Esophagus (tissue), 2 donors: ENCODE data around the gene ACER3. TPM values are rescaled to one million over a fixed set of nuclear protein-coding genes. Genes with fewer than 3 reads are reported as not detected.

ENCODE experiments used
- H3K27ac ChIP-seq, 2 donors: one replicate each; pipeline ENCODE4 v1.5.1; 2013; ENCODE audit warnings: low read depth in 2 of 2, mild to moderate bottlenecking in 2 of 2, inconsistent platforms in 1 of 2, low read length in 1 of 2, moderate library complexity in 1 of 2
- H3K27me3 ChIP-seq, 2 donors: one replicate each; pipeline ENCODE4 v1.6.1; 2013; ENCODE audit warnings: low read length in 2 of 2, control low read depth in 1 of 2, mild to moderate bottlenecking in 1 of 2; ENCODE audit not compliant: insufficient read depth in 2 of 2, control insufficient read depth in 1 of 2
- H3K36me3 ChIP-seq, 2 donors: one replicate each; pipeline ENCODE4 v1.6.1; 2013; ENCODE audit warnings: low read length in 1 of 2; ENCODE audit not compliant: control insufficient read depth in 2 of 2, insufficient read depth in 2 of 2
- H3K4me1 ChIP-seq, 2 donors: one replicate each; pipeline ENCODE4 v1.6.1; 2013; ENCODE audit warnings: low read length in 1 of 2; ENCODE audit not compliant: control insufficient read depth in 2 of 2, insufficient read depth in 2 of 2
- H3K4me3 ChIP-seq, 2 donors: one replicate each; pipeline ENCODE4 v1.5.1; 2013; ENCODE audit warnings: low read length in 2 of 2, mild to moderate bottlenecking in 2 of 2, low read depth in 1 of 2, moderate library complexity in 1 of 2
- H3K9me3 ChIP-seq, 2 donors: one replicate each; pipeline ENCODE4 v1.6.1; 2013; ENCODE audit warnings: mild to moderate bottlenecking in 2 of 2, low read depth in 1 of 2, low read length in 1 of 2, moderate library complexity in 1 of 2; ENCODE audit not compliant: control insufficient read depth in 2 of 2, insufficient read depth in 1 of 2
- WGBS, 2 donors: extraction: QIAGEN DNeasy Blood & Tissue Kit; methylation state at CpG; one replicate each; pipeline ENCODE4 v1.1.7; 2013; 5-methylcytosine and 5-hydroxymethylcytosine counted together
- polyA plus RNA-seq, 2 donors: library from polyadenylated mRNA; stranded (reverse); fragments of 200-250 nt; gene quantifications; one replicate each; pipeline ENCODE4 v1.2.3, GENCODE V29; 2013
- donor health status: healthy with polysubstance abuse.
- donor health status: Bipolar disorder and iron deficiency.

The ACER3 gene
- polyA plus RNA-seq, 2 donors, result 7.2 to 8.2 TPM

- Histone ChIP-seq H3K27me3 (no peaks in the 10 kb centered on the region), H3K4me3 (no peak overlapping the region), H3K27ac (no peak overlapping the region), H3K4me1 (peaks cover 0 to 6% of the 10 kb centered on the region in 2 donors), H3K36me3 (no peaks in the 10 kb centered on the region), H3K9me3 (no peaks in the 10 kb centered on the region)
- 42 to 50% methylated on average over 5 of the region's 5 CpGs for WGBS, 2 donors
Observed at GRCh38 chr11:76835928-76836612, 24.6 kb upstream of the ACER3 start.

DNA sequence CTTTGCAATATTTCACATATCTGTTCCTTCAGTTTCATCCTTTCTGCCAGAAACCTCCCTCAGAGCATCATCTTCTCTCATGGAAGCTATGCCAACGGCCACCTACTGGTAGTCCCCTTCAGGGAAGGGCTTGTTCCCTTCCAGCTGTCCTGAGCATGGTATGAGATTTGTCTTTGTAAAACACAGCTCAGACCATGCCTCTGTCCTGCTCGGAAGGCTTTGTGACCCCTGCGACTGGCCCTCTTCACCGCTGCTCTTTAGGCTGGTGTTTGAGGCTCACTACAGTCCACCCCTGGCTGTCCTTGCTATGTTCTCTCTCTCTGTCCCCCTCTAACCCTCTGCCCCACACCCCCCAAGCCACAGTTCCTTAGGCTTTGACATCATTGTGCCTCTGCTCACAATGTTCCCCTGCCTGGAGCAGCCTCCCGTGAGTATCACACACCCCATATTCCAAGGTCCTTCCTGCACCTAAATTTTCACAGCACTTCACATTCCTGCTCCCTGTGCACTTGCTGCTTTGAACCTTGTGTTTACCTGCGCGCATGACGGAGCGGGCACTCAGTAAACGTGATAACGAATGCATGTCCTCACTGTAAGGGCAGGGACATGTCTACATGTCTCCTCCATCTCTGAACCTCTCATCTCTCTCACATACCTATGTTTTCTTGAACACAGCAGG is 24.0 kb upstream of the ACER3 start:
- no peak overlapping the region for H3K4me3 ChIP-seq
- 56% methylated on average over 11 of the region's 11 CpGs for WGBS, 2 donors
- peak overlapping the region in 1 of 2 donors; percentile 42 for H3K27ac ChIP-seq
- H3K9me3 ChIP-seq, result no peaks in the 10 kb centered on the region
- no peaks in the 10 kb centered on the region for H3K27me3 ChIP-seq
- no peaks in the 10 kb centered on the region for H3K36me3 ChIP-seq
- H3K4me1 ChIP-seq, result peaks cover 0 to 6% of the 10 kb centered on the region in 2 donors

DNA sequence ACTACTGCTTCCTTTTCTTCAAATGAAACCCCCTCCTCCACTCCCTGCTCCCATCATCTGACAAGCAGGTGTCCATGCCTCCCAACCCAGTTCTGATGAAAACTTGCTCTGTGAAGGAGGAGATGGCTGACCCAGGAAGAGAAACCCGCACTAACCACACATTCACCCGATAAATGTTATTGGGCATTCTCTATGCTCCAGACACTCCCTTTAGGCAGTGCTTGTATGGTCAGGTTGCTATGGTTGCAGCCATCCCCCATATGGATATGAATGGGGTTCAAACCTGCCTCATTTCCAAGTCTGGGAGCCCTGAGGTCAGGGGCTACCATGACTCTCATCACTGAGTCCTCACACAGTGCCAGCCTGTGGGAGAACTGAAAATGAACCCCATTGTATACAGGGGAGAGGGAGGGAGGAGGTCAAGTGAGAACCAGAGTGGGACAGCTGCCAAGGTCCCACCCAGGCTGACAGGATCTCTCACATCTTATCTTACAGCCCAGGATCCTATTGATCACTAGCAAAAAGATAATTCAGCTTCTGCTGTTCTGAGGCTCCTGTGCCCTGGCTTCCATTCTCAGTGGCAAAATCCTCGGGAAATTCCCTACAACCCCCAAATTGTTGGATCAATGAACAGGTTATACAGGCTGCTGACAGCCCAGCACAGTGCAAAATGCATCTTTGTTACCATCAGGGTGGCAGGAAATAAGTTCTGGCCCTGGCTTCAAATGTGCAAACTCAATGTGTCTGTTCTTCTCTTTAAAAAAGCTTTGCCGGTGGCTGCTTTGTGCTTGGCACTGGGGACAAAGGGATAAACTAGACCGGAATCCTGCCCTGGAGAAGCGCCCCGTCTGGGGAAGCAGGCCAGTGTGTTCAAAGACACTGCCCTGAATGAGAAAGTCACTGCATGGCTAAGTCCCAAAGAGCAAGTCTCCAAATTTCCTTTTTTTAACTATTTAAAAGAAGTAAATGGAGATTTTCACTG is 22.7 kb upstream of the ACER3 start:
- Histone ChIP-seq H3K4me1 (peaks cover 0 to 6% of the 10 kb centered on the region in 2 donors), H3K27me3 (no peaks in the 10 kb centered on the region), H3K36me3 (no peaks in the 10 kb centered on the region), H3K27ac (no peak overlapping the region), H3K4me3 (no peak overlapping the region), H3K9me3 (no peaks in the 10 kb centered on the region)
- WGBS, 2 donors, result 43 to 53% methylated on average over 7 of the region's 7 CpGs

GRCh38 chr11:76838678-76839068 is 22.0 kb upstream of the ACER3 start:
- 81 to 82% methylated on average over 3 of the region's 3 CpGs for WGBS, 2 donors
- no peak overlapping the region for H3K4me3 ChIP-seq
- H3K36me3 ChIP-seq, result no peaks in the 10 kb centered on the region
- H3K27me3 ChIP-seq, result no peaks in the 10 kb centered on the region
- no peaks in the 10 kb centered on the region for H3K9me3 ChIP-seq
- H3K4me1 ChIP-seq, result peaks cover 0 to 6% of the 10 kb centered on the region in 2 donors
- H3K27ac ChIP-seq, result no peak overlapping the region

DNA sequence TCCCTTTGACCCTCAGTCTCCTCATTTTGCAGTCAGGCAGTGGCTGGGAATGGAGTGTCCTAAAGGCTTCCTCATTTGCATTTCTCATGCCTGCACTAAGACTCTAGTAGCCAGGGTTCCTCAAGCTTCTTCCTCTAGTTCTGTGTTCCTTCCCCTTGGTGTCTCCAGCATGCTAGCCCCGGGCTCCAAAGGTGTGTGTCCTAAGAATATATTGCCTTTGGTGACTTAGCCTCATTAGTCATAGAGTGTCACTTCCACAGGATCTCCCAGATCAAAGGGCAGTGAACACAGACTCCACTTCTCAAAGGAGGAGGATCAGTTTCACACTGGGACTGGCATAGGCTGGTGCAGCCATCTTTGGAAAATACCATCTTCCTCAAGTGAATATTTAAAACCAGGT is 21.4 kb upstream of the ACER3 start:
- no peaks in the 10 kb centered on the region for H3K9me3 ChIP-seq
- no peaks in the 10 kb centered on the region for H3K36me3 ChIP-seq
- H3K4me1 ChIP-seq, result peaks cover 0 to 6% of the 10 kb centered on the region in 2 donors
- no peak overlapping the region for H3K27ac ChIP-seq
- 23 to 43% methylated on average over 1 of the region's 1 CpG for WGBS, 2 donors
- no peak overlapping the region for H3K4me3 ChIP-seq
- no peaks in the 10 kb centered on the region for H3K27me3 ChIP-seq

DNA sequence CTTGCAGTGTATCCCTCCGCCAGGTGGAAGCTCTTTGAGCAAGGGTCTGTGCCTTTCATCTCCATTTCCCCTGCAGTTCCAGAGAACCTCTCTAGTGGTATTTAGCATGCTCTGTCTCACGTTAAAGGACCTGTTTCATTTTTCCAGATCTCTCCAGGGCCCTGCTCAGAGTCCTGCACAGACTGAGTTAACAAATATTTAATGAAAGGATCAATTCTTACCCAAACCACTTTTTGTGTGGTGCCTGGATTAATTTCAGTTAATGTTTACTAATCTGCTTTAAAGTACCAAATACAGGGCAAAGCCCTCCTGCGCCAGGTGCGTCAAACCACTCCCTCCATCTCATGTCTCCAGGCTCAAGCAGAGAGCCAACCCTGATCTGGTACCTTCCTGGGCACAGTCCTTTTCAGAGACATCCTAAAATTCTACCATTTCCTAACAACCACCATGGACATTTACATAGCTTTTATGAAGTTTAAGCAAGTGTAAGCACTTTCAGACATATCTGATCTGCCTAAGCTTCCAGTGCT is 18.7 kb upstream of the ACER3 start:
- WGBS, 2 donors, result 81 to 82% methylated on average over 4 of the region's 4 CpGs

GRCh38 chr11:76843907-76844306 is 16.8 kb upstream of the ACER3 start:
- H3K9me3 ChIP-seq, result no peaks in the 10 kb centered on the region
- WGBS, 2 donors, result 93 to 96% methylated on average over 3 of the region's 3 CpGs
- H3K27ac ChIP-seq, result no peak overlapping the region
- no peaks in the 10 kb centered on the region for H3K27me3 ChIP-seq
- H3K4me3 ChIP-seq, result no peak overlapping the region
- H3K36me3 ChIP-seq, result no peaks in the 10 kb centered on the region
- no peaks in the 10 kb centered on the region for H3K4me1 ChIP-seq

More for the DNA sequence above, 18.7 kb upstream of the ACER3 start:
- Histone ChIP-seq H3K9me3 (no peaks in the 10 kb centered on the region), H3K4me1 (peaks cover 0 to 3% of the 10 kb centered on the region in 2 donors), H3K4me3 (no peak overlapping the region), H3K27ac (no peak overlapping the region), H3K36me3 (no peaks in the 10 kb centered on the region), H3K27me3 (no peaks in the 10 kb centered on the region)

DNA sequence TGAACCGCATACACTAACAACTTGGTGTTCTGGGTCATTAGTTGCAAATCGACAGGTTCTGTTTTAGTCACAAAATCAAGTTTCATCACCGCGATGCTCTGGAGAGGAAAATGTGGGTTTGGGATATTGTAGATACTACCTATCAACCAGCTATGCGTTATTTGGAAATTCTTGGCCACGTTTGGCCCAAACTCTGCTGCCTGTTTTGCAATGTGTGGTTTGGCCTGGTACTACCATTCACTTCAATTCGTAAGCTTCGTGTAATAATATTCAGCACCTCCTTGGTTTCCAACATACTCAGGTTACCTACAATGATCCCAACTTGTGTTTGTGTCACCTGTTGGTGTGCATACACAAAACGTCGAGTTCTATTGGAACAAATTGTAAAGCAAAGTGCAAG is 16.2 kb upstream of the ACER3 start:
- H3K4me3 ChIP-seq, result no peak overlapping the region
- H3K27me3 ChIP-seq, result no peaks in the 10 kb centered on the region
- H3K4me1 ChIP-seq, result no peaks in the 10 kb centered on the region
- no peaks in the 10 kb centered on the region for H3K9me3 ChIP-seq
- no peaks in the 10 kb centered on the region for H3K36me3 ChIP-seq
- WGBS, 2 donors, result 90 to 93% methylated on average over 10 of the region's 10 CpGs
- H3K27ac ChIP-seq, result no peak overlapping the region

- no peaks in the 10 kb centered on the region for H3K9me3 ChIP-seq
- no peaks in the 10 kb centered on the region for H3K36me3 ChIP-seq
- H3K27ac ChIP-seq, result no peak overlapping the region
- H3K4me3 ChIP-seq, result no peak overlapping the region
- 86 to 87% methylated on average over 3 of the region's 3 CpGs for WGBS, 2 donors
- H3K4me1 ChIP-seq, result no peaks in the 10 kb centered on the region
- H3K27me3 ChIP-seq, result no peaks in the 10 kb centered on the region
Observed at GRCh38 chr11:76845069-76845468, 15.6 kb upstream of the ACER3 start.
